ENCODE measurements around the gene ATP6V1G3.
A peak's percentile ranks its signal among the peaks of the same experiment; 100 is the strongest.

Gene ATP6V1G3

DNA sequence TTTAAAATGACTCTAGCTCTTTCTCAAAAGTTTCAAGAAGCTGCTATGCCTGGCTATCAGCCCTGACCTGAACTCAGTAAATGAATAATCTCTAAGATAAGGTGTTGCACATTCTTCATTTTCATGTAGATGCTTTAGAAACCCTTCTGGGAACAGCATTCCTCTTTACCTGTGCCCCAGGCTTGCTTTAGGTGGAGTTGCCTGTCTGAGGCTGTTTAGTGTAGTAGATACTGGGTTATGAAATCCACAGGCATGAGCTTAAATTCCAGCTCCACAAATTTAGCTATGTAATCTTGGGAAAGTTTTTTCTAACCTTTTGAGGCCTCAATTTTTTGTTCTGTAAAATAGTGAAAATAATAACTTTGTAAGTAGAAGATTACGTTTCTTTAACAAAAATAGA, 41.6 kb downstream of the ATP6V1G3 start:
- no peak for DNase-seq (ENCODE audit: low read depth)
- no peak overlapping the region for H3K4me3 ChIP-seq (ENCODE audit: low read depth, low read length)
- in situ Hi-C loops (cut with HindIII; ENCODE audit: low sequenced_read_pairs), result no loop called here
- TF ChIP-seq, protein P1, sequence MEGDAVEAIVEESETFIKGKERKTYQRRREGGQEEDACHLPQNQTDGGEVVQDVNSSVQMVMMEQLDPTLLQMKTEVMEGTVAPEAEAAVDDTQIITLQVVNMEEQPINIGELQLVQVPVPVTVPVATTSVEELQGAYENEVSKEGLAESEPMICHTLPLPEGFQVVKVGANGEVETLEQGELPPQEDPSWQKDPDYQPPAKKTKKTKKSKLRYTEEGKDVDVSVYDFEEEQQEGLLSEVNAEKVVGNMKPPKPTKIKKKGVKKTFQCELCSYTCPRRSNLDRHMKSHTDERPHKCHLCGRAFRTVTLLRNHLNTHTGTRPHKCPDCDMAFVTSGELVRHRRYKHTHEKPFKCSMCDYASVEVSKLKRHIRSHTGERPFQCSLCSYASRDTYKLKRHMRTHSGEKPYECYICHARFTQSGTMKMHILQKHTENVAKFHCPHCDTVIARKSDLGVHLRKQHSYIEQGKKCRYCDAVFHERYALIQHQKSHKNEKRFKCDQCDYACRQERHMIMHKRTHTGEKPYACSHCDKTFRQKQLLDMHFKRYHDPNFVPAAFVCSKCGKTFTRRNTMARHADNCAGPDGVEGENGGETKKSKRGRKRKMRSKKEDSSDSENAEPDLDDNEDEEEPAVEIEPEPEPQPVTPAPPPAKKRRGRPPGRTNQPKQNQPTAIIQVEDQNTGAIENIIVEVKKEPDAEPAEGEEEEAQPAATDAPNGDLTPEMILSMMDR (IDR thresholded peaks at IDR 0.05; ENCODE audit: low read depth, low read length, missing control alignments), result no peak

DNA sequence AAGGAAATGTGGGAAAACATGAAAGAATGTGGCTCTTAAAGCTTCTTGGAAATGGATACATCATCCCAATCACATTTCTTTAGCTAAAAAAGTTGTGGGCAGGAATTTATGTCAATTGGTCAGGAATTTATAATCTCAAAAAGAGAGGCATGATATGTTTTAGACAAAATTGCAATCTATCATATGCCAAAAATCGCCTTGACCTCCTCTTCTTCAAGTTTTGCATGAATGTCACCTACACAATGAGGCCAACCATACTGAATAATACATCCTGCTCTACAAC, 42.4 kb downstream of the ATP6V1G3 start:
- no peak for DNase-seq (ENCODE audit: low read depth)
- in situ Hi-C loops (cut with HindIII; ENCODE audit: low sequenced_read_pairs), result no loop called here
- H3K4me3 ChIP-seq (ENCODE audit: low read depth, low read length), result no peak overlapping the region
- TF ChIP-seq, protein P1 (IDR thresholded peaks at IDR 0.05; ENCODE audit: low read depth, low read length, missing control alignments), result no peak

DNA sequence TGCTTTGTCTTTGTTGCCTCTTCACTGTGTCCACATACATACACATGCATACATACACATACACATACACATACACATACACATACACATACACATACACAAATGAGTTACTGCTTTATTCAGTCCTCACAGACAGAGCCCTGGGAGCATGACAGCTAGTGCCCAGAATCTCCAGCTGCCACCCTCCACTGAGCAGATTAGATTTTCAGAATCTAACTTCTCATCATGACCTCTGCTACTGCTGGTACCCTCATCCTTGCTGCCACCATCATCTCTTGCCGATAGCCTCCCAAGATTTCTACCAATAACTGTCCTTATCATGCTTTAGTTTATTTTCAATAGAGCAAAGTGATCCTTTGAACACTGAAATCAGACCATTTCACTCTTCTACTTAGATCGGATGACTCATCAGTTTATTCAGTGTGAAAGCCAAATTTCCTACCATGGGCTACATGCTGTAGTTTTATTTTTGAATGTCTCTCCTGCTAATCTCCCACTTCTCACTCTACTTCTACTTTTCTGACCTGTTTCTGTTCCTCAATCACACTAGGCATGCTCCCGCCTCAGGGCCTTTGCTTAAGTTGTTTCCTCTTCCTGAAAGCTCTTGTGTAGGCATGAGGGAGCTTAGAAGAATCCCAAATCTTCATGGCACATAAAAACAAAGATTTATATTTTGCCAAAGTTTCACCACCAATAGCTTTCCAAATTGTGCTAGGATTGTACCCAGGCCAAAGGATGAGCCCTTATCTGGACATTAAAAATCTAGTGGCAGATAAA, 43.0 kb downstream of the ATP6V1G3 start:
- TF ChIP-seq, protein P1 (IDR thresholded peaks at IDR 0.05; ENCODE audit: low read depth, low read length, missing control alignments), result no peak
- in situ Hi-C loops (cut with HindIII; ENCODE audit: low sequenced_read_pairs), result no loop called here
- DNase-seq (ENCODE audit: low read depth), result peak; percentile 59
- no peak overlapping the region for H3K4me3 ChIP-seq (ENCODE audit: low read depth, low read length)

DNA sequence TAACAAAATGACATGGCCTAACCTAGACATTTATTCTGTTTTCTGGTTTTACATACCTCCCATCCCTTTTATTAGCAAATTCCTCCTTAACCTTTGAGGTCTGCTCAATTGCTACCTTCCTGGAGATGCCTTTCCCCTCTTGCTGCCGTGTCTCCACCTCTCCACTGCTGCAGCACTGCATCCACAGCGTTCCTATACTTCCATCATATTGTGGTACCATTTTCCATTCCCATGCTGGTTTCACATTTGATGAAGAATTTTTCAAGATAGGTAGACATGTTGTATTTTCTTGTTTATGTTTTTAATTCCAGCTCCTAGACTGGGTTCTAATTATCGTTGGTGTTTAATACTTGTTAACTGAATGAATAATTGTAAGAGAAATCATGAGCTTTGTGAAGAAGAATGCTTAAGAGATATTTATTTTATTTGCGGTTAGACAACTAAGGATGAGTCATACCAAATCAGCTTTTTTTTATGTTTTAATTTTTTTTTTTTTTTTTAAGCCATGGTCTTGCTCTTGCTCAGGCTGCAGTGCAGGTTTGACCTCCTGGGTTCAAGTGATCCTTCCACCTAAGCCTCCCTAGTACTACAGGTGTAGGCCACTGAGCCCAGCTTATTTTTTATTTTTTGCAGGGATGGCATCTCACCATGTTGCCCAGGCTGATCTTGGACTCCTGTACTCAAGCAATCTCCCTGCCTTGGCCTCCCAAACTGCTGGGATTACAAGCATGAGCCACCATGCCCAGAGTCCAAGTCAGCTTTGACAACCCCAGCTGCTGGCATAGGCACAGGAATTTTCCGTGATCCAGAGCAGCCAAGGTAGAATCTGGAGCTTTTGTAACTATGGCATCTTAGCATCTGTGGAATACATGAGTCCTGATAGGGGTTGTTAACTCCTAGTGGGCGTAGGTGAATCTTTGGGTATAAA, 44.0 kb downstream of the ATP6V1G3 start:
- TF ChIP-seq, protein P1 (IDR thresholded peaks at IDR 0.05; ENCODE audit: low read depth, low read length, missing control alignments), result no peak
- H3K4me3 ChIP-seq (ENCODE audit: low read depth, low read length), result no peak overlapping the region
- peak; percentile 33 for DNase-seq (ENCODE audit: low read depth)
- in situ Hi-C loops (cut with HindIII; ENCODE audit: low sequenced_read_pairs), result no loop called here

DNA sequence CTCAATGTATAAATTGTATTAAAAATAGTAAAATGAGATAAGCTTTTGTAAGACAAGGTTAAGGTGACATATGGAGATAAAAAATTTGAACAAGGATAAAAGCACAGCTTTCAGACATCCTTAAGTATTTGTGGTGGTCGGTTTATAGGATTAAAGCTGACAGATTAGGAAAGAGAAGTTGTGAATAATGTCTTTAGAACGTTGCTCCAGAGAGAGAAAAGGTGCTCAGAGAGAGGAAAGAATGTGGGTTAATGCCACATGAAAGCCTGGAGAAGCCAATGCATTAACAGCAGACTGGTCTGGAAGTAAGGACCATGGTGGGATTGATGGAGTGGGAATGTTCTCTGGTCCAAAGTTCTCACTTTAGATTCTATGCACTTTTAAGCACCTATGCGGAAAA, 44.8 kb downstream of the ATP6V1G3 start:
- DNase-seq (ENCODE audit: low read depth), result peak; percentile 26
- in situ Hi-C loops (cut with HindIII; ENCODE audit: low sequenced_read_pairs), result no loop called here
- TF ChIP-seq, protein P1 (IDR thresholded peaks at IDR 0.05; ENCODE audit: low read depth, low read length, missing control alignments), result no peak
- H3K4me3 ChIP-seq (ENCODE audit: low read depth, low read length), result no peak overlapping the region

DNA sequence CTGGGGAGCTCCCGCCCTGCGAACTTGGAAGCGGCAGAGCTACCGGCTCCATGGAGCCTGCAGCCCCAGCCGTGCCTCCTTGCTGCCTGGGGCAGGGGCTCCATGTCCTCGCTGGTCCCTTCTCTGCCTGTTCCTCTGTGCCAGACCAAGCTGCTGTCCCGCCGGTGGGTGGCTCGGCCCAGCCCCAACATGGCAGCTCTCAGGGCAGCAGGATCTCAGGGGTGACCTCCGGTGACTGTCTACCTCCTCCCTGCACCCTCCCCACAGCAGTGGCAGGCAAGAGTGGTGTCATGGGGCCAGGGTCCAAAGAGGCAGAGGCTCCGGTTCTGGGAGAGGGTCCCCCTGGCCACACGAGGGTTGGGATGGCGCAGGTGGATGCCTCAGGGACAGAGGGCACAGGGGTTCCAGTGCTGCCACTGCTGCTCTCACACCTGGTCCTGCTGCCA, 45.8 kb downstream of the ATP6V1G3 start:
- H3K4me3 ChIP-seq (ENCODE audit: low read depth, low read length), result no peak overlapping the region
- in situ Hi-C loops (cut with HindIII; ENCODE audit: low sequenced_read_pairs), result no loop called here
- DNase-seq (ENCODE audit: low read depth), result no peak
- TF ChIP-seq, protein P1 (IDR thresholded peaks at IDR 0.05; ENCODE audit: low read depth, low read length, missing control alignments), result no peak
